Fibroblast of skin of left quadriceps (primary cell): Measurements from ENCODE around the gene RAMP3.
"Not testable (repeated sequence)": the region's sequence is repeated elsewhere in the genome, so short reads cannot be mapped to it uniquely, and the experiment has no call there.

Experiments used
- DNase-seq, 2 experiments: peaks; one replicate each; pipeline ENCODE4 v3.0.0-alpha.2; 2013; ENCODE audit warnings: low read depth in 2 of 2

Gene RAMP3

GRCh38 chr7:45157286-45157652, 322 bp upstream of the RAMP3 start:
- no peak for DNase-seq

- no peak for DNase-seq
Measured at GRCh38 chr7:45158471-45158870, 880 bp downstream of the RAMP3 start.

GRCh38 chr7:45159296-45159695, 1.7 kb downstream of the RAMP3 start:
- no peak for DNase-seq

- no peak for DNase-seq
Measured at GRCh38 chr7:45160417-45160881, 2.9 kb downstream of the RAMP3 start.

GRCh38 chr7:45161138-45161537, 3.5 kb downstream of the RAMP3 start:
- no peak for DNase-seq

GRCh38 chr7:45161842-45162241, 4.3 kb downstream of the RAMP3 start:
- DNase-seq, result no peak

- DNase-seq, result no peak
Measured at GRCh38 chr7:45162311-45162845, 4.8 kb downstream of the RAMP3 start.

GRCh38 chr7:45162943-45163691, 5.5 kb downstream of the RAMP3 start:
- DNase-seq, result no peak

- DNase-seq, result no peak
Measured at GRCh38 chr7:45163692-45164052, 6.1 kb downstream of the RAMP3 start.

- not testable (repeated sequence) for DNase-seq
Measured at GRCh38 chr7:45164271-45164670, 6.7 kb downstream of the RAMP3 start.

GRCh38 chr7:45165857-45166256, 8.3 kb downstream of the RAMP3 start:
- no peak for DNase-seq

GRCh38 chr7:45171946-45172345, 14.4 kb downstream of the RAMP3 start:
- no peak for DNase-seq

- DNase-seq, result no peak
Measured at GRCh38 chr7:45173596-45174327, 16.2 kb downstream of the RAMP3 start.

GRCh38 chr7:45174328-45174610, 16.7 kb downstream of the RAMP3 start:
- no peak for DNase-seq

GRCh38 chr7:45174966-45175765, 17.6 kb downstream of the RAMP3 start:
- no peak for DNase-seq

- no peak for DNase-seq
Measured at GRCh38 chr7:45176091-45176490, 18.5 kb downstream of the RAMP3 start.

- no peak for DNase-seq
Measured at GRCh38 chr7:45176886-45177731, 19.5 kb downstream of the RAMP3 start.

GRCh38 chr7:45177801-45178200, 20.2 kb downstream of the RAMP3 start:
- DNase-seq, result no peak

- DNase-seq, result no peak
Measured at GRCh38 chr7:45178241-45179225, 20.9 kb downstream of the RAMP3 start.

- no peak for DNase-seq
Measured at GRCh38 chr7:45179666-45180065, 22.1 kb downstream of the RAMP3 start.
